VCaP (cell line): ENCODE results near the gene TMEM170A.

Source experiments
- H3K27ac ChIP-seq: fragments of 450-650 bp; 2 replicates; pipeline ENCODE4 v1.5.1; 2017
- CTCF ChIP-seq: fragments of 450-650 bp; conservative IDR thresholded peaks from 2 replicates; pipeline ENCODE4 v1.5.1; 2017; ENCODE audit warnings: mild to moderate bottlenecking, moderate library complexity

Gene TMEM170A

DNA sequence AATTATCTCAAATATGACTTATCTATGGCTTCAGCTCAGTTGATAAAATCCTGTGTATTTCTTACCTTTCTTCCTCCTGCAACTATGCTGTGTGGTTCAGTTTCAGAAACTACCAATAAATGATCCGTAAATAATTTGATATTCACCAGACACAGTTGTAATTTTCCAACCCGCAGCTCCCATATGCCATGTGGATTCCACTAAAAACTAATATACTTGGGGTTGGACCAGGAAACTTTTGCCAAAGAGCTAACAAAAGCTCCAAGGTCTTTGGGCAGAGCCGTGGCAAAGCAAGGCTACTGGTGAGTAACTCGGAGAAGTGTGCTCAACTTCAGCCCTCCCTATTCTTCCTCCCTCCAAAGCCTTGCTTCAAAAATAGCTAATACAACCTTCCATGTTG is 33.1 kb upstream of the TMEM170A start:
- no peak overlapping the region for H3K27ac ChIP-seq

GRCh38 chr16:75495076-75495674 is 30.7 kb upstream of the TMEM170A start, which contains the start of gene CHST6:
TSS of gene CHST6 (minus strand) at chr16:75495441. CDS start at chr16:75479828, 15,613 bp downstream.
- TF ChIP-seq CTCF, result no peak
- no peak within 1 kb of the TSS for H3K27ac ChIP-seq

More for the DNA sequence above, 33.1 kb upstream of the TMEM170A start:
- no peak for TF ChIP-seq CTCF

DNA sequence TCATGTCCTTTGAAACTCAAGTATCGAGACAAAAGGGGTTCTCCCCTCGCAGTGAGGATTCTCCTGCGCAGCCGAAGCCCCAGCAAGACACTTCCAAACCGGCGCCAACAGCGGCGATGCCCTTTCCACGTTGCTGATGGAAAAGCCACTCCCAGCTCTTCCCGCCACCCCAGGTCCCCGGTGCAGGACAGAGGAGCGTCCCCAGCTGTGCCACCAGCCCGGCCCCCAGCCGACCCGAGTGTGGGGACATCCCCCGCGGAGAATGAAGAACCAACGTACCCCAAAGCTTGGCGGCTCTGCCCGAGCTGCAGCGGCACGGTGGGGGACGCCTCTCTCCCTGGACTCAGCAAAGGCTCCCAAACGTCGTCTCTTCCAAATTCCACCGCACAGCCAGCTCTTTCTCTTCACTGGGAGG is 30.2 kb upstream of the TMEM170A start:
- no peak overlapping the region for H3K27ac ChIP-seq
- TF ChIP-seq CTCF, result no peak

DNA sequence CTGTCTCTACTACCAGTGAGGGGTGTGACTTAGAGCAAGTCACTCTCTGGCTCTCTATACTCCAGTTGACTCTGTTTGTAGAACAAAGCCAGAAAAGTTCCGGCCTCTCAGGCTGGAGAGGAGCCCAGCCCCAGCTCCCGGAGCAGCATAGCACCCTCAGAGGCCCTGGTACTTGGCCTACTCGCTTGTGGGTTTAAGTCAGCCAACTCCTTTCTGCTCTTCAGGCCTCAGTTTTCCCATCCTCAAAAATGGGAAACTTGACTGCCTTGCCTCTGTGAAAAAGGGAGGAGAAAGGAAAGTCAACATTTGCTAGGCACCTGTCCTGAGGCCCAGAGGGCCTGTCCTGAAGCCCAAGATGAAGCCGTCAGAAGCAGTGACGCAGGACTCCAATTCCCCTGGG is 29.7 kb upstream of the TMEM170A start:
- TF ChIP-seq CTCF, result no peak
- no peak overlapping the region for H3K27ac ChIP-seq

- H3K27ac ChIP-seq, result peak overlapping the region; percentile 69
- peak; percentile 56 for TF ChIP-seq CTCF
These were observed 27.4 kb upstream of the TMEM170A start for GRCh38 chr16:75491876-75492275.

- no peak overlapping the region for H3K27ac ChIP-seq
- no peak for TF ChIP-seq CTCF
These were observed 23.8 kb upstream of the TMEM170A start for GRCh38 chr16:75488322-75488721.

GRCh38 chr16:75486676-75487313 is 22.3 kb upstream of the TMEM170A start:
- TF ChIP-seq CTCF, result no peak
- no peak overlapping the region for H3K27ac ChIP-seq
